RWPE1 (cell line): ENCODE data around the gene SLC12A7.
A peak's percentile ranks its signal among the peaks of the same experiment; 100 is the strongest.

Experiments used
- CTCF ChIA-PET: fragments of 350-600 bp; sonication (Branson Sonifier 250); formaldehyde crosslinking; extraction: SDS; loops from one replicate; lab custom pipeline; 2021; lab: Yijun Ruan, JAX
- POLR2A ChIA-PET: fragments of 400-600 bp; formaldehyde crosslinking; extraction: SDS; loops from one replicate; lab custom pipeline; 2020; ENCODE audit warnings: antibody characterized with exemption; ENCODE audit not compliant: low non-redundant PET; lab: Yijun Ruan, JAX
- DNase-seq: peaks from one replicate; pipeline ENCODE4 v3.0.0; 2012; ENCODE audit warnings: low spot score
- H3K27ac ChIP-seq: fragments of 450-650 bp; 2 replicates; pipeline ENCODE4 v1.5.1; 2017
- TF ChIP-seq, protein P1 (sequence below): fragments of 450-650 bp; conservative IDR thresholded peaks from 2 replicates; pipeline ENCODE4 v1.5.1; 2017; ENCODE audit warnings: low read depth, mild to moderate bottlenecking

The SLC12A7 gene

DNA sequence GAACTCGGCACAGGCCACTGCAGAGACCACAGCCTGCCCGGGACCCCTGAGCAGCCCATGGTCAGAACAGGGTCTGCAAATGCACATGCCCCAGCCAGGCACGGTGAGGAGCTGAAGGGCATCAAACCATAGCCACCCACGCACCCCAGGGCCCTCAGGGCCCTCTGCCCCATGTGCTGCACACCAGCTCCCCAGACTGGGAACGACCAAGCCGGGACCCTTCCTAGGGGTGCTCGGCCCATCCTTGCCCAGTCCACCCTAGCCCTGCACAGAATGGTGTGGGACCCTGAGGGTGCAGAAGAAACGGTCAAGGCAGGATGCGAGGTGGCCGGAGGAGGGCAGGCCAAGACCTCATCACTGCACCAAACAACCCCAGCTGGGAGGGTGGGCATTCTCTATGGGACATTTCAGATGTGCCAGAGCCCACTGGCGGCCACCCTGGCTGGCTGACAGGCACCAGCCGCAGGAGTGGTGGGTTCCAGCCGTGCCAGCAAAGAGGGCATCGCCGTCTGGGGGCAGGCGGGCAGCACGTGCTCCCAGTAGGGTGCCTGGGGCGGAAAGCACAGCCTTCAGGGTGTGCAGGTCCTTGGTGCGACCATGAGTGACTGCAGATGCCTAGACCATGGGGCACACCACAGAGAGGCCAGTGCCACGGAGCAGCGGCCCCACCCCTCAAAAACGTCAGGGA, 16.4 kb downstream of the SLC12A7 start:
- TF ChIP-seq, protein P1, sequence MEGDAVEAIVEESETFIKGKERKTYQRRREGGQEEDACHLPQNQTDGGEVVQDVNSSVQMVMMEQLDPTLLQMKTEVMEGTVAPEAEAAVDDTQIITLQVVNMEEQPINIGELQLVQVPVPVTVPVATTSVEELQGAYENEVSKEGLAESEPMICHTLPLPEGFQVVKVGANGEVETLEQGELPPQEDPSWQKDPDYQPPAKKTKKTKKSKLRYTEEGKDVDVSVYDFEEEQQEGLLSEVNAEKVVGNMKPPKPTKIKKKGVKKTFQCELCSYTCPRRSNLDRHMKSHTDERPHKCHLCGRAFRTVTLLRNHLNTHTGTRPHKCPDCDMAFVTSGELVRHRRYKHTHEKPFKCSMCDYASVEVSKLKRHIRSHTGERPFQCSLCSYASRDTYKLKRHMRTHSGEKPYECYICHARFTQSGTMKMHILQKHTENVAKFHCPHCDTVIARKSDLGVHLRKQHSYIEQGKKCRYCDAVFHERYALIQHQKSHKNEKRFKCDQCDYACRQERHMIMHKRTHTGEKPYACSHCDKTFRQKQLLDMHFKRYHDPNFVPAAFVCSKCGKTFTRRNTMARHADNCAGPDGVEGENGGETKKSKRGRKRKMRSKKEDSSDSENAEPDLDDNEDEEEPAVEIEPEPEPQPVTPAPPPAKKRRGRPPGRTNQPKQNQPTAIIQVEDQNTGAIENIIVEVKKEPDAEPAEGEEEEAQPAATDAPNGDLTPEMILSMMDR = no peak
- H3K27ac ChIP-seq = no peak overlapping the region
- ChIA-PET POLR2A (no interaction called here), CTCF (interaction anchor here (1.0 kb wide), 1 partner anchor 79 kb away, joined by 3 read pairs; no protein-coding TSS in a partner anchor)
- no peak for DNase-seq

DNA sequence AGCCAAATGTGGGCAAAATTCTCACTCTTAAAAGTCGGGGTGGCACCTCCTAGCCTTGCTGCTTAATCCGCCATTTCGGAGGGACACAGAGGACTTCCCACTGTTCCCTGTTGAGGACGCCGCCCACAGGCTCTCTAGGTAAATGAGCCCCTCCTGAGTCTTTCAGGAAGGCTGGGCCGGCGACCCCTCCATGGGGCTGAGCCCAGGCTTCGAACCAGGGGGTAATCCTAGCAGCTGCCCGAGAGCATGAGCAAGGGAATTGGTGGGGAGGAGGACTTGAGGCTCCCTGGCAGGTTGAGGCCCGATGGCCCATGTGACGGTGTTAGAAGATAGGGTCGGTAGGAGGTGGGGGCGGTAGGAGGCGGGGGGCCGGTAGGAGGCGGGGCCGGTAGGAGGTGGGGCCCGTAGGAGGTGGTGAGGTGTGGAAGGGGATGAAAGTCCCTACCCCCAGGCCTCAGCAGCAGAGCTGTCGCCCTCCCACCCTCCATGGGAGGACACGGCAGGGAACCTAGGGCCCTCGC, 17.1 kb downstream of the SLC12A7 start:
- no peak for DNase-seq
- ChIA-PET CTCF (interaction anchor here (0.7 to 1.0 kb wide), 3 partner anchors 43 to 87 kb away, joined by 3 read pairs; no protein-coding TSS in a partner anchor), POLR2A (no interaction called here)
- TF ChIP-seq, protein P1 = no peak
- H3K27ac ChIP-seq = peak overlapping the region; percentile 37

GRCh38 chr5:1093361-1093760, 18.5 kb downstream of the SLC12A7 start:
- H3K27ac ChIP-seq = peak overlapping the region; percentile 37
- ChIA-PET POLR2A (no interaction called here), CTCF (interaction anchor here (0.6 kb wide), 1 partner anchor 152 kb away, joined by 3 read pairs; no protein-coding TSS in a partner anchor)
- peak; percentile 36 for DNase-seq
- TF ChIP-seq, protein P1 = no peak

- H3K27ac ChIP-seq = no peak overlapping the region
- ChIA-PET POLR2A (no interaction called here), CTCF (no interaction called here)
- DNase-seq = no peak
- TF ChIP-seq, protein P1 = no peak
These were observed 19.7 kb downstream of the SLC12A7 start for GRCh38 chr5:1092122-1092521.

- ChIA-PET CTCF (no interaction called here), POLR2A (no interaction called here)
- TF ChIP-seq, protein P1 = no peak
- no peak for DNase-seq
- H3K27ac ChIP-seq = no peak overlapping the region
These were observed 20.2 kb downstream of the SLC12A7 start for GRCh38 chr5:1091632-1092031.

DNA sequence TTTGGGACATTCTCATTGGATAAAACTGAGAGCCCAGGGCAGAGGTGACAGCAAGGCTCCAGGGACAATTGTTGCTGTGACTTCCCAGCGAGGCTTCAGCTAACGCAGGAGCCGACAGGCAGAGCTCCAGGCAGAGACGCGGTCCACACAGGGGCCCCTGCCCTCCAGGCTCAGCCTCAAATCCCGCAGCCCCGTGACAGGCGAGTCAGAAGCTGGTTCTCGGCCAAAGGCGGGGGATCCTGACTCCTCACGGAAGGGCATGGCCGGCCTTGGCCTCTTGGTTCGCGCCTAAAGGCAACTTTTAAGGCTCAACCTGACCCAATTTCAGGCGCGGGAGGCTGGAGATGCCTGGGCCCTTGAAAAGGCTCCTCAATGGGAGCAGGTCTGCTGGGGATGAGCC, 21.3 kb downstream of the SLC12A7 start:
- peak; percentile 21 for DNase-seq
- peak overlapping the region; percentile 26 for H3K27ac ChIP-seq
- ChIA-PET CTCF (interaction anchor here (0.6 kb wide), 1 partner anchor 50 kb away, joined by 3 read pairs; no protein-coding TSS in a partner anchor), POLR2A (no interaction called here)
- TF ChIP-seq, protein P1 = no peak
